GM23338 (cell line): ENCODE measurements around the gene MORC1. TPM values are rescaled to one million over a fixed set of nuclear protein-coding genes. Genes with fewer than 3 reads are reported as not detected.
A peak's percentile ranks its signal among the peaks of the same experiment; 100 is the strongest.

Source experiments
- ATAC-seq: fragments of 200-7000 bp; cut with Tn5 transposase; 3 replicates; pipeline ENCODE4 v1.9.1; 2020
- DNase-seq: peaks from one replicate; pipeline ENCODE4 v3.0.0-alpha.2; 2015; ENCODE audit warnings: low spot score
- H2AFZ ChIP-seq: fragments of 200-600 bp; sonication (generic); 2 replicates; pipeline ENCODE4 v1.8.0; 2016; ENCODE audit warnings: antibody characterized with exemption, mild to moderate bottlenecking, moderate library complexity
- H3F3A ChIP-seq: fragments of 200-600 bp; sonication (generic); replicated peaks from 2 replicates; pipeline ENCODE4 v1.8.0; 2017; ENCODE audit warnings: antibody characterized with exemption, mixed run types, low read depth
- H3K27ac ChIP-seq: fragments of 200-600 bp; sonication (generic); 2 replicates; pipeline ENCODE4 v1.6.1; 2016; ENCODE audit warnings: low read depth
- H3K27me3 ChIP-seq: fragments of 200-600 bp; sonication (generic); 2 replicates; pipeline ENCODE4 v1.8.0; 2016; ENCODE audit warnings: mild to moderate bottlenecking, mixed run types, moderate library complexity; ENCODE audit not compliant: insufficient read depth
- H3K36me3 ChIP-seq: fragments of 200-600 bp; sonication (generic); 2 replicates; pipeline ENCODE4 v1.8.0; 2016; ENCODE audit warnings: mild to moderate bottlenecking; ENCODE audit not compliant: insufficient read depth
- H3K4me1 ChIP-seq: fragments of 200-600 bp; sonication (generic); 2 replicates; pipeline ENCODE4 v1.8.0; 2016; ENCODE audit warnings: mild to moderate bottlenecking, moderate library complexity; ENCODE audit not compliant: insufficient read depth
- H3K4me2 ChIP-seq: fragments of 200-600 bp; sonication (generic); 2 replicates; pipeline ENCODE4 v1.7.1; 2017; ENCODE audit warnings: mixed run types
- H3K4me3 ChIP-seq: fragments of 200-600 bp; sonication (generic); 2 replicates; pipeline ENCODE4 v1.6.1; 2016; ENCODE audit warnings: mixed run types
- H3K79me2 ChIP-seq: fragments of 200-600 bp; sonication (generic); replicated peaks from 2 replicates; pipeline ENCODE4 v1.8.0; 2017; ENCODE audit warnings: mild to moderate bottlenecking; ENCODE audit not compliant: insufficient read depth
- H3K9me2 ChIP-seq: fragments of 200-600 bp; sonication (generic); 2 replicates; pipeline ENCODE4 v1.8.0; 2017; ENCODE audit not compliant: insufficient read depth
- H4K20me1 ChIP-seq: fragments of 200-600 bp; sonication (generic); replicated peaks from 2 replicates; pipeline ENCODE4 v1.8.0; 2017; ENCODE audit warnings: mild to moderate bottlenecking; ENCODE audit not compliant: insufficient read depth
- H3K27ac Mint-ChIP-seq: 2 replicates; pipeline ENCODE4 v1.8.0; 2020; ENCODE audit warnings: inconsistent platforms, mild to moderate bottlenecking, moderate library complexity, mixed read lengths
- H3K27me3 Mint-ChIP-seq: 3 replicates; pipeline ENCODE4 v1.8.0; 2022; ENCODE audit warnings: low read depth, mild to moderate bottlenecking, moderate library complexity, mixed read lengths, inconsistent platforms; ENCODE audit not compliant: insufficient read depth, poor library complexity
- H3K36me3 Mint-ChIP-seq: 3 replicates; pipeline ENCODE4 v1.8.0; 2021; ENCODE audit warnings: low read depth, mild to moderate bottlenecking, inconsistent platforms, moderate library complexity, mixed read lengths
- H3K4me1 Mint-ChIP-seq: 3 replicates; pipeline ENCODE4 v1.8.0; 2020; ENCODE audit warnings: mild to moderate bottlenecking, inconsistent platforms, mixed read lengths
- H3K4me3 Mint-ChIP-seq: 3 replicates; pipeline ENCODE4 v1.8.0; 2021; ENCODE audit warnings: moderate library complexity, mild to moderate bottlenecking, inconsistent platforms, mixed read lengths
- H3K9me3 Mint-ChIP-seq: 3 replicates; pipeline ENCODE4 v1.8.0; 2020; ENCODE audit warnings: moderate library complexity, mild to moderate bottlenecking, inconsistent platforms, mixed read lengths
- CREB1 ChIP-seq: fragments of 250-450 bp; sonication (Bioruptor Pico); IDR thresholded peaks from 2 replicates; pipeline ENCODE4 v1.5.0; 2020; ENCODE audit warnings: low read depth, mild to moderate bottlenecking, moderate library complexity
- ETS1 ChIP-seq: IDR thresholded peaks from 2 replicates; pipeline ENCODE4 v1.6.1; 2016; ENCODE audit warnings: antibody characterized with exemption
- EZH2 ChIP-seq: fragments of 200-600 bp; sonication (generic); IDR thresholded peaks from one replicate; pipeline ENCODE4 v1.8.0; 2017; ENCODE audit warnings: antibody characterized with exemption, mild to moderate bottlenecking, low read depth; ENCODE audit not compliant: unreplicated experiment
- EZH2phosphoT487 ChIP-seq: fragments of 200-600 bp; sonication (generic); IDR thresholded peaks from one replicate; pipeline ENCODE4 v1.8.1; 2018; ENCODE audit warnings: antibody characterized with exemption; ENCODE audit not compliant: unreplicated experiment
- JUNB ChIP-seq: IDR thresholded peaks from one replicate; pipeline ENCODE4 v1.6.1; 2016; ENCODE audit warnings: antibody characterized with exemption; ENCODE audit not compliant: unreplicated experiment
- ZNF331 ChIP-seq: fragments of 250-450 bp; sonication (Bioruptor Pico); IDR thresholded peaks from 2 replicates; pipeline ENCODE4 v1.5.0; 2020; ENCODE audit warnings: low read depth, mild to moderate bottlenecking, moderate library complexity
- ZNF462 ChIP-seq: fragments of 250-450 bp; sonication (Bioruptor Pico); IDR thresholded peaks from 2 replicates; pipeline ENCODE4 v1.5.0; 2020; ENCODE audit warnings: mild to moderate bottlenecking, moderate library complexity
- polyA plus RNA-seq: library from polyadenylated mRNA; unstranded; fragments of >200 nt; fragmentation: Nextera tagmentation; extraction: Ambion mirVana; gene quantifications from 2 replicates; pipeline ENCODE4 v1.2.1, GENCODE V29; 2016
- total RNA-seq: library from RNA; depleted of rRNA; stranded (reverse); fragments of >200 nt; shearing (Covaris generic); gene quantifications from 2 replicates; pipeline ENCODE4 v1.2.3, GENCODE V29; 2014
- TF ChIP-seq, protein P1 (sequence below): IDR thresholded peaks from one replicate; pipeline ENCODE4 v1.6.1; 2018; ENCODE audit warnings: antibody characterized with exemption; ENCODE audit not compliant: unreplicated experiment

Gene MORC1
- total and polyA plus RNA-seq, 2 experiments from 2014 or later: not detected

- Mint-ChIP-seq H3K9me3 (no peaks in the 10 kb centered on the region), H3K27ac (no peak overlapping the region), H3K36me3 (no peaks in the 10 kb centered on the region), H3K4me1 (peaks cover 9% of the 10 kb centered on the region), H3K4me3 (no peak overlapping the region), H3K27me3 (no peaks in the 10 kb centered on the region)
- Histone ChIP-seq H2AFZ (no peak overlapping the region), H3K36me3 (no peaks in the 10 kb centered on the region), H3K4me2 (no peak overlapping the region), H3K27ac (no peak overlapping the region), H3K4me1 (no peaks in the 10 kb centered on the region; the same call in 1 of the 2 replicates), H3F3A (no peaks in the 10 kb centered on the region), H3K4me3 (no peak overlapping the region), H4K20me1 (no peaks in the 10 kb centered on the region), H3K79me2 (no peaks in the 10 kb centered on the region), H3K9me2 (no peaks in the 10 kb centered on the region), H3K27me3 (no peaks in the 10 kb centered on the region)
- TF ChIP-seq JUNB: no peak
- no peak for TF ChIP-seq ZNF331 (CRISPR knock-in tag)
- no peak for TF ChIP-seq CREB1 (CRISPR knock-in tag)
- no peak for TF ChIP-seq EZH2
- TF ChIP-seq EZH2phosphoT487: no peak
- TF ChIP-seq, protein P1, sequence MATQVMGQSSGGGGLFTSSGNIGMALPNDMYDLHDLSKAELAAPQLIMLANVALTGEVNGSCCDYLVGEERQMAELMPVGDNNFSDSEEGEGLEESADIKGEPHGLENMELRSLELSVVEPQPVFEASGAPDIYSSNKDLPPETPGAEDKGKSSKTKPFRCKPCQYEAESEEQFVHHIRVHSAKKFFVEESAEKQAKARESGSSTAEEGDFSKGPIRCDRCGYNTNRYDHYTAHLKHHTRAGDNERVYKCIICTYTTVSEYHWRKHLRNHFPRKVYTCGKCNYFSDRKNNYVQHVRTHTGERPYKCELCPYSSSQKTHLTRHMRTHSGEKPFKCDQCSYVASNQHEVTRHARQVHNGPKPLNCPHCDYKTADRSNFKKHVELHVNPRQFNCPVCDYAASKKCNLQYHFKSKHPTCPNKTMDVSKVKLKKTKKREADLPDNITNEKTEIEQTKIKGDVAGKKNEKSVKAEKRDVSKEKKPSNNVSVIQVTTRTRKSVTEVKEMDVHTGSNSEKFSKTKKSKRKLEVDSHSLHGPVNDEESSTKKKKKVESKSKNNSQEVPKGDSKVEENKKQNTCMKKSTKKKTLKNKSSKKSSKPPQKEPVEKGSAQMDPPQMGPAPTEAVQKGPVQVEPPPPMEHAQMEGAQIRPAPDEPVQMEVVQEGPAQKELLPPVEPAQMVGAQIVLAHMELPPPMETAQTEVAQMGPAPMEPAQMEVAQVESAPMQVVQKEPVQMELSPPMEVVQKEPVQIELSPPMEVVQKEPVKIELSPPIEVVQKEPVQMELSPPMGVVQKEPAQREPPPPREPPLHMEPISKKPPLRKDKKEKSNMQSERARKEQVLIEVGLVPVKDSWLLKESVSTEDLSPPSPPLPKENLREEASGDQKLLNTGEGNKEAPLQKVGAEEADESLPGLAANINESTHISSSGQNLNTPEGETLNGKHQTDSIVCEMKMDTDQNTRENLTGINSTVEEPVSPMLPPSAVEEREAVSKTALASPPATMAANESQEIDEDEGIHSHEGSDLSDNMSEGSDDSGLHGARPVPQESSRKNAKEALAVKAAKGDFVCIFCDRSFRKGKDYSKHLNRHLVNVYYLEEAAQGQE: no peak
- no peak for ATAC-seq
- DNase-seq: no peak
Measured at GRCh38 chr3:109066864-109067263, 51.1 kb downstream of the MORC1 start.

- H3K4me1 Mint-ChIP-seq: peaks cover 26% of the 10 kb centered on the region
- H4K20me1 ChIP-seq: no peaks in the 10 kb centered on the region
- no peaks in the 10 kb centered on the region for H3K27me3 Mint-ChIP-seq
- H3K9me3 Mint-ChIP-seq: no peaks in the 10 kb centered on the region
- no peak overlapping the region for H3K4me3 ChIP-seq
- ATAC-seq: no peak
- H3K36me3 ChIP-seq: no peaks in the 10 kb centered on the region
- no peak for DNase-seq
- no peaks in the 10 kb centered on the region for H3K79me2 ChIP-seq
- no peak overlapping the region for H2AFZ ChIP-seq
- no peaks in the 10 kb centered on the region for H3K4me1 ChIP-seq
- peak overlapping the region; percentile 32; the same call in 1 of the 2 replicates for H3K27ac Mint-ChIP-seq
- no peaks in the 10 kb centered on the region for H3F3A ChIP-seq
- H3K4me3 Mint-ChIP-seq: no peak overlapping the region
- H3K36me3 Mint-ChIP-seq: no peaks in the 10 kb centered on the region
- no peak overlapping the region for H3K27ac ChIP-seq
- no peaks in the 10 kb centered on the region for H3K27me3 ChIP-seq
- no peaks in the 10 kb centered on the region for H3K9me2 ChIP-seq
- no peak overlapping the region for H3K4me2 ChIP-seq
- no peak for TF ChIP-seq EZH2phosphoT487
- no peak for TF ChIP-seq ETS1
- no peak for TF ChIP-seq ZNF331 (CRISPR knock-in tag)
- TF ChIP-seq ZNF462 (CRISPR knock-in tag): no peak
Measured at GRCh38 chr3:109059264-109059663, 58.7 kb downstream of the MORC1 start.
